ENCODE data around the gene ADA.

The ADA gene

GRCh38 chr20:44644667-44645131, 6.8 kb downstream of the ADA start:
- no peak for DNase-seq (ENCODE audit: low read depth)

GRCh38 chr20:44644230-44644617, 7.3 kb downstream of the ADA start:
- no peak for DNase-seq (ENCODE audit: low read depth)

- no peak for DNase-seq (ENCODE audit: low read depth)
These were observed 7.8 kb downstream of the ADA start for GRCh38 chr20:44643596-44644229.

DNA sequence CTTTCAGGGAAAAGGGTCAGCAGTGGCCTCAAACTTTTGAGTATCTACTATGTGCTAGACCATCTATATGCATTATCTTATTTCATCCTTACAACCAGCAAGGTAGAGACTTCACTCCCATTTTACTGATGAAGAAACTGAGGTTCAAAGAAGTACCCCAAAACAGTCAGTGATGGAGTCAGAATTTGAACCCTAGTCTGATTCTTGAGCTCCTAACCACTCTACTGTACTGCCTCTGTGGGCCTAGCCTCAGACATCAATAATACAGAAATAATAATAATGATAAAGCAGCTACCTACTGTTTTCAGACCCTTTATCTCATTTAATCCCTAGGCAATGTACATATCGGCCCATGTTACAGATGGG, 8.4 kb downstream of the ADA start:
- no peak for DNase-seq (ENCODE audit: low read depth)

GRCh38 chr20:44642203-44643153, 9.0 kb downstream of the ADA start:
- no peak for DNase-seq (ENCODE audit: low read depth)

- DNase-seq (ENCODE audit: low read depth), result no peak
These were observed 10.2 kb downstream of the ADA start for GRCh38 chr20:44641325-44641724.

GRCh38 chr20:44640522-44640921, 11.0 kb downstream of the ADA start:
- DNase-seq (ENCODE audit: low read depth), result no peak

DNA sequence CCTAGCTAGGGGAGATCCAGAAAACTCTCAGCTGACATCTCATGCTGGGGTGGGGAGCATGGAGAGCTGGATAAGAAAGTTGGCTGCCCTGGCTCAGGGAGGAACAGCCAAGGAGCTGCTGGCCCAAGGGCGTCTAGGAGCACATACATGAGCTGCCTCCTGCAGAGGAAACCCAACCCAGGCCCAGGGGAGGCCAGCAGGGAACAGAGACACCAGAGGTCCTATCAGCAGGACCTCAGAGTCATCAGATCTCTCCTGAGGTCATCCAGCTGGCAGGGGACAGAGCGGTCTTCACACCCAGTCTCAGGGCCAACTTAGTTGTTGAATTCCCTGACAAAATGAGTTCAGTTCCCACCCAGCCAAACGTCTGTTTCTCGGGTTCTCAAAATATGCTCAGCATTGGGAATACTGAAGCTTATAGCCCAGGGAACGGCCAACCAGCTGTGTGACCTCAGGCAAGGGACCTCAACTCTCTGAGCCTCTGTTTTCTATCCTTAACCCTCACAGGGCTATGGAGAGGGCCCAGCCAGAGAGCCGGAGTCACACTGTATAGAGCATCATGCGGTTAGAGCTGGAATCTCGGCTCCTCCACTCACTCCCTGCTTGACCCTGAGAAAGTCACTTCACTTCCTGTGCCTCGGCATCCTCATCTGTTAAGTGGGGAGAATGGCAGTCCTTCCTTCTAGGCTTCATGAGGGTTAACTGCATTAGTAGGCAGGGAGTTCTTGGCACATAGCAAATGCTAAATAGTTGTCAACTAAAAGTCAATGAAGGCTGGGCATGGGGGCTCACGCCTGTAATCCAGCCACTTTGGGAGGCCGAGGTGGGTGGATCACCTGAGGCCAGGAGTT, 13.8 kb downstream of the ADA start:
- DNase-seq (ENCODE audit: low read depth), result no peak

DNA sequence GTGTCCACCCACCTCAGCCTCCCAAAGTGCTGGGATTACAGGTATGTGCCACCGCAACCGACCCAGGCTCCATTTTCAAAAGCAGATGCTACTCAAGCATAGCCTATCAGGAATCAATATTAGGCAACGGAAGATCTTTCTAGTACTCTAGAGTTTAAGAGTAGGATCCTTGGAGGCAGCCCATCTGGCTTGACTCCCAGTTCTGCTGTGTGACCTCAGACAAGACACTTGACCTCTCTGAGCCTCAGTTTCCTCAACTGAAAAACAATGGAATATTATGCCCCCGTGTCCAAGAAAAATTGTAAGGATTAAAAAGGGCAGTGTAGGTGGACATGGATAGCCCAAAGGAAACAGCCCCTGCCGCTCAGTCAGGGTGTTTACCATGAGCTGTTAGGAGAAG, 14.5 kb downstream of the ADA start:
- no peak for DNase-seq (ENCODE audit: low read depth)

DNA sequence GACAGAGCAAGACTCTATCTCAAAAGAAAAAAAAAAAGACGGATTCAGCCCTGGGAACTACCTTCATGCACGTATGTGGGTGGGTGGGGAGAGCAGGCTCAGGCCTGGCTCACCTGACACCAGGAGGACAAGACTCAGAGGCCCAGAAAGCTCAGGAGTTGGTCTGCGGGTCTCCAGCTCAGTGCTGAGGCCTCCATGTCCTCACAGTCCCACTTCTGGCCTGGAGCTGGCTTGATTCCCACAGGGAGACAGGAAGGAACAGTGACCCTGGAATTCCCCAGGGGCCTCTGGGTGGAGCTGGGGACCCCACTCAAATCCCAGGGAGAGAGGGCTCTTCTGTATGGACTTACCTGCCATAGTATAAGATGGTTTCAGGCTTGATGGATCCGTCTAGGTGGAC, 15.6 kb downstream of the ADA start:
- no peak for DNase-seq (ENCODE audit: low read depth)

GRCh38 chr20:44633872-44634600, 17.5 kb downstream of the ADA start:
- DNase-seq (ENCODE audit: low read depth), result no peak

DNA sequence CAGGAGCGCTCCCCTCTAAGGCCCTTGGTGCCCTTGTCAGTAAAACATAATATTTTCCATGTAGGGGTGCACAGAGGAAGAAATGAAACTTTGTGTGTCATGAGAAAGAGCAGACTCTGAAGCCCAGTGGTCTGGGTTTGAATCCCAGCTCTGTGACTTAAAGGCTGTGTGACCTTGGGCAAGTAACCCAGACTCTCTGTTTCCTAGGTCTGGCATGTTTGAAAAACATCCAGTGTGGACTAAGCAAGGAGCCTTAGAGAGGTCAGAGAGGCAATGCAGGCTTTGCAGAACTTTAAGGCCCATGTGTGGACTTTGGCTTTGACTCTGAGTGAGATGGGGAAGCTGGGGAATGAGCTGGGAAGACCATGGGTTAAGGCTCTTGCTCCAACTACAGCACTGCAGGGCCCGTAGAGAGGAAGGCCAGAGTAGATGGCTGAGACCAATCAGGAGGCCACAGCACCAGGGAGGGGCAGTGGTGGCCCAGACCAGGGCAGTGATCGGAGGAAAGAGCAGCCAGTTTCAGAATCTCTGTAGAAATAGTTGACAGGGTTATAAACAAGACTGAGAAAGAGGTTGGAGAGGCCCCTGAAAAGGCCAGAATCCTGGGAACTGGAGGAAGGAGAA, 18.2 kb downstream of the ADA start:
- DNase-seq (ENCODE audit: low read depth), result no peak

- no peak for DNase-seq (ENCODE audit: low read depth)
These were observed 19.3 kb downstream of the ADA start for GRCh38 chr20:44632103-44632752.

DNA sequence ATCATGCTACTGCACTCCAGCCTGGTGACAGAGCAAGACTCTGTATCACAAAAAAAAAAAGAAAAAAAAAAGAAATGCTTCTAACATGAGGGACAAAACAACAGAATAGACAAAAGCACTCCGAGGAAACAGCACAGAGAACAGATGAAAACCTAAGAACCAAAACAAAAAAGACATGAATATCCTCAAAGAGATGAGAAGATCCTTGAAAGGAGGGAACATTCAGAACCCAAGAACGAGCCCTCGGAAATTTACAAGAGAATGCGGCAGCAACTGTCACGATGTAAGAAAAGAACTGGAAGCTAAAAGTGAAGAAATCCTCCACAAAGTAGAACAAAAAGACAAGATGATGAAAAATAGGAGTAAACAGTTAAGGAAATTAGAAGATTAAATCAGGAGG, 21.2 kb downstream of the ADA start:
- no peak for DNase-seq (ENCODE audit: low read depth)

- no peak for DNase-seq (ENCODE audit: low read depth)
These were observed 22.0 kb downstream of the ADA start for GRCh38 chr20:44629542-44629941.

GRCh38 chr20:44629017-44629385, 22.5 kb downstream of the ADA start:
- DNase-seq (ENCODE audit: low read depth), result no peak

DNA sequence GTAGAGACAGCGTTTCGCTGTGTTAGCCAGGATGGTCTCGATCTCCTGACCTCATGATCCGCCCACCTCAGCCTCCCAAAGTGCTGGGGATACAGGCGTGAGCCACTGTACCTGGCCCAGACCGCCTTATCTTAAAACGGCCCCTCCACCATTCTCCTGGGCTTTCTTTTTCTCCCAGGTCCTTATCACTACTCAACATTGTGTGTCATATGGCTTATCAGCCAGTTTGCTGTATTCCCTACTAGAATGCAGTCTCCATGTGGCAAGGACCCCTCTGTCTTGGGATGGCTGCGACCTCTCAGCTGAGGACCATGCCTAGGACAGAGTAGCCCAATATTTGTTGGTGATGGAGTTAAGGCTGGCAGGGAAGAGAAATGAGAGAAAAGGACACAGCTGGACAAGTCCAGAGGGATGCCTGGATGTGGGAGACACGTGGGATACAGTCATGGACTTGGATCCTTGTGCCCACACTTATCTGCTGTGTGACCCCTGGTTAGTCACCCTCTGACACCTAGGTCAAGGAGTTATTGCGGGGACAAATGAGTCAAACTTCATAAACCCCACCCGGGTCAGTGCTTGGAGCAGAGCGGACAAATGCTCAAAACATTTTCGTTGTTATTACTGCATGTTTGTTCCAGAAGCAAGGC, 24.0 kb downstream of the ADA start:
- DNase-seq (ENCODE audit: low read depth), result no peak

- DNase-seq (ENCODE audit: low read depth), result no peak
These were observed 25.2 kb downstream of the ADA start for GRCh38 chr20:44626278-44626677.

- no peak for DNase-seq (ENCODE audit: low read depth)
These were observed 26.1 kb downstream of the ADA start for GRCh38 chr20:44625361-44625760.

DNA sequence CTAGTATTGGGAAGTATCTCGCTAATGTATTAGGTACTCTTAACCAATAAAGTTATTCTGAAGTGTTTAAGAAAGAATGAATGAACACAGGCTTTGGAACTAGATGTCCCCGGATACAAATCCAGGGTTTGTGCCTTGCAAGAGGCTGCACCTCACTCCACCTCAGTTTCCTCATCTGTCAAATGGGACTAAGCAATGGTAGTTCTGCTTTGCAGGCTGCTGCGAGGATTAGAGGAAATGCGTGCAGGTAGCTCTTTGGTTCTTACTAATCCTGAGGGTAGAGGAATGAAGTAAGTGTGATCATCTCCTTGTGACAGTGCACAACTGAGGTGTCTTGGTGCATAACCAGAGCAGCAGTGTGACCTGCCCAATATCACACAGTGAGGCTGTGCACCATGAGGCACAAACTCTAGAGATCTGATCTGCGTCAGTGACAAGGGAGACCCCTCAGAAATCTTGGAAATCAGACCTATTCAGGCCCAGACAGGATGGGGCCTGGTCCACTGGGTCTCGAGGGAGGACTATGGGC, 26.7 kb downstream of the ADA start:
- no peak for DNase-seq (ENCODE audit: low read depth)
